ENCODE data around the gene SMARCAL1. TPM values are rescaled to one million over a fixed set of nuclear protein-coding genes. Genes with fewer than 3 reads are reported as not detected.

Gene SMARCAL1
- total RNA-seq, 6 experiments from 2014 or later = 6.1 to 11.0 (median 7.9) TPM

- DNase-seq = no peak
- intact Hi-C loops (cut with DNase I) = no loop called here
- 83% methylated on average over 1 of the region's 1 CpG for WGBS (ENCODE audit: insufficient coverage, low coverage, low lambda C conversion rate, missing lambda C conversion rate)
These were observed 115.3 kb downstream of the SMARCAL1 start for GRCh38 chr2:216527600-216527999.

GRCh38 chr2:216532562-216532961 lies 120.3 kb downstream of the SMARCAL1 start:
- intact Hi-C loops (cut with DNase I) = no loop called here
- Histone ChIP-seq H3K9me3 (no peaks in the 10 kb centered on the region), H3K4me3 (no peak overlapping the region), H3K4me1 (peaks cover 0 to 6% (median 0%) of the 10 kb centered on the region in 4 donors), H3K36me3 (no peaks in the 10 kb centered on the region), H3K27ac (no peak overlapping the region), H3K27me3 (no peaks in the 10 kb centered on the region)
- DNase-seq = no peak
- TF ChIP-seq CTCF (IDR thresholded peaks at IDR 0.05) (no peak), POLR2A (IDR thresholded peaks at IDR 0.05) (no peak)
- 48% methylated on average over 2 of the region's 2 CpGs for WGBS (ENCODE audit: insufficient coverage, low coverage, low lambda C conversion rate, missing lambda C conversion rate)
- ATAC-seq = peak; percentile 43 to 63 (median 52)

More at GRCh38 chr2:216527600-216527999, 115.3 kb downstream of the SMARCAL1 start:
- Histone ChIP-seq H3K36me3 (no peaks in the 10 kb centered on the region), H3K27ac (no peak overlapping the region), H3K4me3 (no peak overlapping the region), H3K9me3 (no peaks in the 10 kb centered on the region), H3K27me3 (no peaks in the 10 kb centered on the region), H3K4me1 (peaks cover 0 to 16% (median 7%) of the 10 kb centered on the region in 4 donors)
- ATAC-seq = no peak
- TF ChIP-seq CTCF (IDR thresholded peaks at IDR 0.05) (no peak), POLR2A (IDR thresholded peaks at IDR 0.05) (no peak)

Other genes starting within 250 kb of the SMARCAL1 start
- gene MARCHF4, start 40.0 kb upstream of the SMARCAL1 start, total RNA-seq = not detected
- gene RPL37A, start 86.4 kb downstream of the SMARCAL1 start, total RNA-seq = 100 to 1,000 TPM; 383 to 894 (median 710) TPM
- gene IGFBP2, start 220.9 kb downstream of the SMARCAL1 start, total RNA-seq = 1,000 to 10,000 TPM in 2 of 6 experiments, 100 to 1,000 TPM in 4; 276 to 1,091 (median 406) TPM

Measured in right lobe of liver (tissue), 6 donors.